ENCODE results near the gene PROSER3.

DNA sequence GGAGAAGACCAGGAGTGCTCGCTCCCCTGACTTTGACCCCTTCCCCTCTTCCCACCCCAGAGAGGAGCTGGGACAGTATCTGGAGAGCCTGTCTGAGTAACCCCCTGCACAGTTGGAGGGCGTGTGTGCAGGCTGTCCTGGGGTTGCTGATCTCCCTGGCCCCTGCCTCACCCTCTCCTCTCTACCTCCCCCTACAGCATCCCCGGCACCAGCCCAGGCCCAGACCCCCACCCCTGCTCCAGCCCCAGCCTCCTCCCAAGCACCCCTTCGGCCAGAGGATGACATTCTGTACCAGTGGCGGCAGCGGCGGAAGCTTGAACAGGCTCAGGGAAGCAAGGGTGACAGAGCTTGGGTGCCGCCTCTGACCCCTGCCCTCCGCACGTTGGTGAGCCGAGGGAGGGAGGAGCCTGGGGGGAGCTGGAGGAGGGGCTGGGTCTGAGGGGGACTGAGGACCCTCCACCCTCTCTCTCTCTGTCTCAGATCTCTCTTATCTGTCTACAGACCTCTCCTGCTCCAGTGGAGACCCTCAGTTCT lies 8.7 kb downstream of the PROSER3 start:
- TF ChIP-seq EZH2 (IDR thresholded peaks at IDR 0.05; ENCODE audit: insufficient read depth, poor library complexity, severe bottlenecking) (no peak), EZH2phosphoT487 (IDR thresholded peaks at IDR 0.05; ENCODE audit: insufficient read depth, low read depth) (no peak)
